ENCODE data around the gene YPEL2.

Gene YPEL2

DNA sequence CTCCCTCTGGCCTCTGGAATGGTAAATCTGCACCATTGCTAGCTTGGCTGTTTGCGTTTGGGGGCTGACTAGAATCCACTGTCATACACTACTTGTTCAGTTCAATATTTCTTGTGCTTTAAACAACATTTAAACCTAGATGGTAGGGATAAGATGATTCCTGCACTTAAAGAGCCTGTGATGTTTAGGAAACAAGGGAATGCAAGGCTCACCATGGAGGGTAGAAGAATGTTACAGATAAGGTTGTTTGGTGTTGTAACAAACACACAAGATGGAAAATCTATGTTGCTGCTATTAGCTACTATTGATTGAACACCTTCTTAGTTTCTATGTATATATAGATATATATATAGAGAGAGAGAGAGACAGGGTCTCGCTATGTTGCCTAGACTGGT, 31.4 kb downstream of the YPEL2 start:
- no peak for TF ChIP-seq SIN3A (IDR thresholded peaks at IDR 0.05; ENCODE audit: borderline replicate concordance, insufficient read depth, low read length)
- TF ChIP-seq REST (IDR thresholded peaks at IDR 0.05; ENCODE audit: insufficient read depth in 1 of 2, low read depth in 2 of 2, low read length in 2 of 2), result no peak
- TF ChIP-seq POLR2AphosphoS5 (IDR thresholded peaks at IDR 0.05; ENCODE audit: low read depth, low read length), result no peak
- TF ChIP-seq FOXP2 (optimal IDR thresholded peaks at IDR 0.05; ENCODE audit: borderline replicate concordance, extremely low read depth, extremely low read length, insufficient read depth), result no peak
- no peak for TF ChIP-seq TAF1 (IDR thresholded peaks at IDR 0.05; ENCODE audit: borderline replicate concordance, insufficient read depth, low read length)

- TF ChIP-seq SIN3A (IDR thresholded peaks at IDR 0.05; ENCODE audit: borderline replicate concordance, insufficient read depth, low read length) (no peak), TAF1 (IDR thresholded peaks at IDR 0.05; ENCODE audit: borderline replicate concordance, insufficient read depth, low read length) (no peak), POLR2AphosphoS5 (IDR thresholded peaks at IDR 0.05; ENCODE audit: low read depth, low read length) (no peak), REST (IDR thresholded peaks at IDR 0.05; ENCODE audit: insufficient read depth in 1 of 2, low read depth in 2 of 2, low read length in 2 of 2) (no peak), FOXP2 (optimal IDR thresholded peaks at IDR 0.05; ENCODE audit: borderline replicate concordance, extremely low read depth, extremely low read length, insufficient read depth) (no peak)
Observed at GRCh38 chr17:59365383-59365981, 34.0 kb downstream of the YPEL2 start.

DNA sequence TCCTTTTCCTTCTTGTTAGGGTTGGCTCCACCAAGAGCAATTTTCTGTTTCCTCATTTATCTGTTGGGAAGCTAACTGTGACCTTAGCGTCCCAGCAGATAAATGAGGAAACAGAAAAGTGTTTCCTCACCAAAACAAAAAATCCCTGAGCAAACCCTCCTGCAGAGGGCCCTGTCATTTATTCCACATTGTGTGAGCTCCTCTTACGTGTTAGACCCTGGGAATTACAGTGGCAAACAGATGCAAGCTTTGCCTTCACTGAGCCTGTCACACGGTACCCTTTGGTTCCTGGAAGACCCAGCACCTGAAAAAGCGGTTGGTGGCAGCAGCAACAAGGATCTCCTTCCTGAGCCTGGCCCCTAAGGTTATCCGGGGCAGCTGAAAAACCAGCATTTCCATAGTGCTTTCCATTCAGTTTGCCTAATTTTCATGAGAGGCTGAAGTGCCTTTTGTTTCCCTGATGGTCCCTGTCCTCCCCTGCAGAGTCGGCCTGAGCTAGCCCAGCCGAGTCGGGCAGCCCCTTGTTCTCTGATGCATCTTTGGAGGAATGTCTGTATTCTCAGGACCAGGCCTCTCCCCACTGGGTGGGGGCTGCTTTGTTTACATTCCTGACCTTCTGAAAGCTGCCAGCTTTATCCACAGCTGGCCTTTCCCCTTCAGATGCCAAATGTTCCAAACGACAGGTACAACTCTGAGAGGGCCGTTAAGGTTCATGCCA, 34.7 kb downstream of the YPEL2 start:
- no peak for TF ChIP-seq TAF1 (IDR thresholded peaks at IDR 0.05; ENCODE audit: borderline replicate concordance, insufficient read depth, low read length)
- TF ChIP-seq FOXP2 (optimal IDR thresholded peaks at IDR 0.05; ENCODE audit: borderline replicate concordance, extremely low read depth, extremely low read length, insufficient read depth), result no peak
- TF ChIP-seq SIN3A (IDR thresholded peaks at IDR 0.05; ENCODE audit: borderline replicate concordance, insufficient read depth, low read length), result no peak
- no peak for TF ChIP-seq REST (IDR thresholded peaks at IDR 0.05; ENCODE audit: insufficient read depth in 1 of 2, low read depth in 2 of 2, low read length in 2 of 2)
- no peak for TF ChIP-seq POLR2AphosphoS5 (IDR thresholded peaks at IDR 0.05; ENCODE audit: low read depth, low read length)

DNA sequence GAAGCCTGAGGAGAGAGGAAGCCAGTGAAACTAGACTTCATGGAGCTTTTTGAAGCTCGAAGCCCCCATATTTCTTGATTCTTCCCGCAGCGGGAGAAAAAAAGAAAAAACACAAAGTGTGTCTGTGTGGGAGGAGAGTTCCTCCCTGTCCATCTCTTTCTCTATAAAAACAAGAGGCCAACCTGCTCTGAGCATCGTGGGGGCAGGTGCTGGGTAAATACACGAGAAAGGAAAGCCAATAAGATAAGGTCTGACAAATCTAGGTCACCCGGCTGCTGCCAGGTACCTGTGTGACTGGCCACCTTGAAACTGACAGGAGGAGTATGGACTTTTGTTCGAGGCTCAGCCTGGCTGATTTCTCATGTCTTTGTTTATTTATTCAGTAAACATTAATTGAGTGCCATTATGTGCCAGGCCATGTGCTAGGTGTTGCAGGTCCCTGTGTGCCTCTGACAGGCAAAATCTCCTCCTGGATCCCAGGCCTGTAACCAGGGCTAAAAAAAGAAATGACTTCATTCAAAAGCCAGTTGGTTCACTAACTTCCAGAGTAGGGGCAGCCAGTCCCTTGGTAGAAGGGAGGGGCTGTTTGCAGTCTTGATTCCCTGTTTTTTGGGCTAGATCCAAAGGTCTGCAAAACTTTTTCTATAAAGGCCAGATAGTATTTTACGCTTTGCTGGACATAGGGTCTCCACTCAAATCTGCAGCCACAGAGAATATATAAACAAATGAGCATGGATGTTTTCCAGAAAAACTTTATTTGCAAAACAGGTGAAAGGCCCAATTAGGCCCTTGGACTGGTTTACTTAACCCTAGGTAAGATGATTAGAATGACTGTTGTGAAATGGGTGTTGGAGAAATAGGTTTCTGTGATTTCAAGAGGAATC, 35.6 kb downstream of the YPEL2 start:
- TF ChIP-seq TAF1 (IDR thresholded peaks at IDR 0.05; ENCODE audit: borderline replicate concordance, insufficient read depth, low read length) (no peak), REST (IDR thresholded peaks at IDR 0.05; ENCODE audit: insufficient read depth in 1 of 2, low read depth in 2 of 2, low read length in 2 of 2) (no peak), SIN3A (IDR thresholded peaks at IDR 0.05; ENCODE audit: borderline replicate concordance, insufficient read depth, low read length) (no peak), POLR2AphosphoS5 (IDR thresholded peaks at IDR 0.05; ENCODE audit: low read depth, low read length) (no peak), FOXP2 (optimal IDR thresholded peaks at IDR 0.05; ENCODE audit: borderline replicate concordance, extremely low read depth, extremely low read length, insufficient read depth) (no peak)

All from PFSK-1 (cell line).